HG02852 (cell line): ENCODE measurements around the gene GRIK5.

Source experiments
- ATAC-seq: cut with Tn5 transposase; IDR thresholded peaks from one replicate; pipeline ENCODE4 v1.9.1; 2021; ENCODE audit warnings: mild to moderate bottlenecking, moderate library complexity; ENCODE audit not compliant: unreplicated experiment

GRIK5 gene

GRCh38 chr19:42076380-42076944, 6.5 kb upstream of the GRIK5 start:
- no peak for ATAC-seq

GRCh38 chr19:42075616-42076379, 5.8 kb upstream of the GRIK5 start, which contains the start of gene ZNF574:
Gene ZNF574 (plus strand): TSS chr19:42076166. CDS start chr19:42078607, 2,441 bp downstream.
- peak; percentile 93 for ATAC-seq

- no peak for ATAC-seq
These were observed 5.3 kb upstream of the GRIK5 start for GRCh38 chr19:42075364-42075615.

- ATAC-seq = no peak
These were observed 4.7 kb upstream of the GRIK5 start for GRCh38 chr19:42074513-42075363.

GRCh38 chr19:42071247-42071646, 1.2 kb upstream of the GRIK5 start:
- ATAC-seq = no peak

- ATAC-seq = no peak
These were observed 1.0 kb downstream of the GRIK5 start for GRCh38 chr19:42068756-42069571.

GRCh38 chr19:42068361-42068755, 1.6 kb downstream of the GRIK5 start:
- ATAC-seq = no peak

GRCh38 chr19:42067315-42067888, 2.6 kb downstream of the GRIK5 start:
- ATAC-seq = no peak

GRCh38 chr19:42066075-42066754, 3.8 kb downstream of the GRIK5 start:
- no peak for ATAC-seq

GRCh38 chr19:42065511-42065910, 4.5 kb downstream of the GRIK5 start:
- ATAC-seq = no peak

- ATAC-seq = no peak
These were observed 5.0 kb downstream of the GRIK5 start for GRCh38 chr19:42065051-42065450.

- ATAC-seq = no peak
These were observed 5.6 kb downstream of the GRIK5 start for GRCh38 chr19:42064432-42064831.

- no peak for ATAC-seq
These were observed 7.6 kb downstream of the GRIK5 start for GRCh38 chr19:42062381-42062780.

- ATAC-seq = no peak
These were observed 9.9 kb downstream of the GRIK5 start for GRCh38 chr19:42060117-42060516.

- ATAC-seq = no peak
These were observed 10.8 kb downstream of the GRIK5 start for GRCh38 chr19:42059196-42059595.

GRCh38 chr19:42057846-42058245, 12.2 kb downstream of the GRIK5 start:
- no peak for ATAC-seq

GRCh38 chr19:42054205-42054604, 15.8 kb downstream of the GRIK5 start:
- ATAC-seq = no peak

GRCh38 chr19:42053037-42053935, 16.7 kb downstream of the GRIK5 start:
- no peak for ATAC-seq

- ATAC-seq = no peak
These were observed 17.7 kb downstream of the GRIK5 start for GRCh38 chr19:42052241-42052863.
